Epithelial cell of prostate (primary cell): Measurements from ENCODE around the gene TTBK1.

Source experiments
- DNase-seq: peaks from one replicate; pipeline ENCODE4 v3.0.0-alpha.2; 2011; ENCODE audit warnings: low read depth, low spot score
- H3K27ac ChIP-seq: fragments of 450-650 bp; 2 replicates; pipeline ENCODE4 v1.5.1; 2017; ENCODE audit warnings: mild to moderate bottlenecking

The TTBK1 gene

GRCh38 chr6:43268782-43269272 lies 25.5 kb downstream of the TTBK1 start:
- no peak overlapping the region for H3K27ac ChIP-seq
- DNase-seq = no peak

GRCh38 chr6:43269273-43270007 lies 26.2 kb downstream of the TTBK1 start:
- no peak overlapping the region for H3K27ac ChIP-seq
- no peak for DNase-seq

- no peak overlapping the region for H3K27ac ChIP-seq
- no peak for DNase-seq
These were observed 28.0 kb downstream of the TTBK1 start for GRCh38 chr6:43271103-43271815.

- DNase-seq = no peak
- H3K27ac ChIP-seq = no peak overlapping the region
These were observed 28.7 kb downstream of the TTBK1 start for GRCh38 chr6:43271944-43272343.

- DNase-seq = no peak
- no peak overlapping the region for H3K27ac ChIP-seq
These were observed 30.4 kb downstream of the TTBK1 start for GRCh38 chr6:43273707-43274106.

GRCh38 chr6:43274127-43274915 lies 31.0 kb downstream of the TTBK1 start:
- no peak overlapping the region for H3K27ac ChIP-seq
- no peak for DNase-seq

- DNase-seq = no peak
- no peak overlapping the region for H3K27ac ChIP-seq
These were observed 31.8 kb downstream of the TTBK1 start for GRCh38 chr6:43274916-43275597.

- DNase-seq = no peak
- H3K27ac ChIP-seq = no peak overlapping the region
These were observed 32.7 kb downstream of the TTBK1 start for GRCh38 chr6:43275801-43276576.

GRCh38 chr6:43276577-43277305 lies 33.5 kb downstream of the TTBK1 start:
- H3K27ac ChIP-seq = no peak overlapping the region
- no peak for DNase-seq

GRCh38 chr6:43277306-43277642 lies 34.0 kb downstream of the TTBK1 start:
- DNase-seq = no peak
- no peak overlapping the region for H3K27ac ChIP-seq

- DNase-seq = no peak
- H3K27ac ChIP-seq = no peak overlapping the region
These were observed 34.6 kb downstream of the TTBK1 start for GRCh38 chr6:43277643-43278523.

- DNase-seq = no peak
- H3K27ac ChIP-seq = no peak overlapping the region
These were observed 35.3 kb downstream of the TTBK1 start for GRCh38 chr6:43278524-43279078.

GRCh38 chr6:43280234-43280633 lies 37.0 kb downstream of the TTBK1 start:
- no peak overlapping the region for H3K27ac ChIP-seq
- no peak for DNase-seq

- DNase-seq = no peak
- no peak overlapping the region for H3K27ac ChIP-seq
These were observed 38.8 kb downstream of the TTBK1 start for GRCh38 chr6:43282060-43282459.

GRCh38 chr6:43282636-43283513 lies 39.6 kb downstream of the TTBK1 start:
- DNase-seq = no peak
- no peak overlapping the region for H3K27ac ChIP-seq

- no peak for DNase-seq
- no peak overlapping the region for H3K27ac ChIP-seq
These were observed 40.2 kb downstream of the TTBK1 start for GRCh38 chr6:43283514-43283901.

GRCh38 chr6:43283905-43284304 lies 40.6 kb downstream of the TTBK1 start:
- H3K27ac ChIP-seq = no peak overlapping the region

More at GRCh38 chr6:43283905-43284304, 40.6 kb downstream of the TTBK1 start:
- no peak for DNase-seq
